A673 (cell line): ENCODE data around the gene BTBD16.
A peak's percentile ranks its signal among the peaks of the same experiment; 100 is the strongest.

Experiments
- CTCF ChIP-seq: fragments of 300-800, 200-600 bp; sonication (generic); conservative IDR thresholded peaks from 2 replicates; pipeline ENCODE4 v1.5.1; 2017; ENCODE audit warnings: low read depth, mild to moderate bottlenecking, antibody characterized with exemption, low read length, moderate library complexity, mixed read lengths
- EZH2 ChIP-seq: fragments of 200-600 bp; sonication (generic); IDR thresholded peaks from 2 replicates; pipeline ENCODE4 v1.6.1; 2017; ENCODE audit warnings: borderline replicate concordance, low read depth, mild to moderate bottlenecking, mixed read lengths, antibody characterized with exemption, low read length; ENCODE audit not compliant: poor library complexity, severe bottlenecking

DNA sequence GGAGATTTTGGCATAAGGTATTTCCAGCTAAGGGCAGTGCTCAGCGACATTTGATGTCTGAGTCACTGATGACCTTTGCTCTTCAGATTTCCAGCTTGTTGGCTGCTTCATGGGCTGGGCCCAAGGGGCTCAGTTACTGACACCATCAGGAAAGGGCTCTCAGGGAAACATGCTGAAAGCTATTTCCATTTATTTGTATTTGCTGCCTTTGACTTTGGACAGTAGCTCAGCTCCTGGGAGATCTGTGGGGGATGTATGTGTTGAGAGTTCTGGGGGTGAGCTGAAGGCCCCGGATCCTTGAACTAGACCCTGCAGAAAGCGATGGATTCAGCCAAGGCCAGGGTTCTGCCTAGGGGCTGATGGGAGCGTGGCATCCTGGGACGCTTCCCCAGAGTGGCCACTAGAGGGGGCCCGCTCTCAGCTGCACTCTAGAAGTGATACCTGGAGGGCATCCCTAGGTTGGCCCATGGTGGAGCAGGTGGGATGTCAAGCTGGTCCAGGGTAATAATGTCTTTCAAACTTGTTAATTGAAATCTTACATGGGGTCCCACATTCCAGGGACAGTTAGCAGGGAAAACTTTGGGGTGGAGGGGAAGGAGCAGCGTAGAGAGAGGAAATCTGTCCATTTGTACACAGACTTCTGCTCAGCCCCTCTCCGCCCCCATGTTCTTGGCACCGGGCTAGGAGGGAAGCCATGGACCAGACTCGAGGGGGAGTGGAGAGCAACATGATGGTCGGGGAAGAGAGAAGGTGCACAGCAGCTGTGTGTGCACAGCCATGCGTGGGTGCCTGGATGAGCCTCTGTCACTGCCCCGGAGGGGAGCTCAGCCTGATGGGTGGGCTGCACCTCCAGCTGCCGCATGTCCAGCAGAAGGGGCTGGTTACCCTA, 3.0 kb upstream of the BTBD16 start:
- TF ChIP-seq EZH2: no peak
- TF ChIP-seq CTCF: peak; percentile 96
